Fibroblast of villous mesenchyme (primary cell): ENCODE measurements around the gene MCTP1. TPM values are rescaled to one million over a fixed set of nuclear protein-coding genes. Genes with fewer than 3 reads are reported as not detected.
"Not testable (repeated sequence)": the region's sequence is repeated elsewhere in the genome, so short reads cannot be mapped to it uniquely, and the experiment has no call there.

ENCODE experiments used
- DNase-seq: peaks from one replicate; pipeline ENCODE4 v3.0.0-alpha.2; 2010; ENCODE audit warnings: low read depth
- H3K4me3 ChIP-seq: 2 replicates; pipeline ENCODE4 v1.5.1; 2011; ENCODE audit warnings: low read depth, mild to moderate bottlenecking, low read length
- total RNA-seq: library from RNA; depleted of rRNA; stranded (reverse); fragments of >200 nt; gene quantifications from 2 replicates; pipeline ENCODE4 v1.2.3, GENCODE V29; 2012
- TF ChIP-seq, protein P1 (sequence below): IDR thresholded peaks from 2 replicates; pipeline ENCODE4 v1.5.1; 2012; ENCODE audit warnings: low read depth, mild to moderate bottlenecking, low read length; ENCODE audit not compliant: insufficient read depth

Gene MCTP1
- total RNA-seq, 1 donor, result 14.7 TPM

DNA sequence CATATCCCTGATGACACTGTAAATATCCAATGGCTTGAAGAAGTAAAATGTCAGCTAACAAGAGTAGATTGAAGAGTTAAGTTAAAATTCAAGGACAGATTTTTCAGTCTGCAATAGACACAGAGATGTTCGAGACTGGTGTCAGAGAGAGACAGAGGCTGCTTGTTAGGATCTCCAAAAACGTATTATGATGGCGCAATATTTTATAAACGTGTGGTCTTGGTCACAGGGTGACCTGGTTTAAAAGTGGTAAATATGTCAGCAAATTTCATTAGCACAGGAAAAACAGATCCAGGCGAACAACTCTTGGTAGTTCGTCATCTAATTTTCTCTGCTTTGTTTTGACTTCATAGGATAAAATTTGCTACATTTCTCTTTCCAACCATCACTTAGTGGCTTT is 317.4 kb downstream of the MCTP1 start:
- TF ChIP-seq, protein P1, sequence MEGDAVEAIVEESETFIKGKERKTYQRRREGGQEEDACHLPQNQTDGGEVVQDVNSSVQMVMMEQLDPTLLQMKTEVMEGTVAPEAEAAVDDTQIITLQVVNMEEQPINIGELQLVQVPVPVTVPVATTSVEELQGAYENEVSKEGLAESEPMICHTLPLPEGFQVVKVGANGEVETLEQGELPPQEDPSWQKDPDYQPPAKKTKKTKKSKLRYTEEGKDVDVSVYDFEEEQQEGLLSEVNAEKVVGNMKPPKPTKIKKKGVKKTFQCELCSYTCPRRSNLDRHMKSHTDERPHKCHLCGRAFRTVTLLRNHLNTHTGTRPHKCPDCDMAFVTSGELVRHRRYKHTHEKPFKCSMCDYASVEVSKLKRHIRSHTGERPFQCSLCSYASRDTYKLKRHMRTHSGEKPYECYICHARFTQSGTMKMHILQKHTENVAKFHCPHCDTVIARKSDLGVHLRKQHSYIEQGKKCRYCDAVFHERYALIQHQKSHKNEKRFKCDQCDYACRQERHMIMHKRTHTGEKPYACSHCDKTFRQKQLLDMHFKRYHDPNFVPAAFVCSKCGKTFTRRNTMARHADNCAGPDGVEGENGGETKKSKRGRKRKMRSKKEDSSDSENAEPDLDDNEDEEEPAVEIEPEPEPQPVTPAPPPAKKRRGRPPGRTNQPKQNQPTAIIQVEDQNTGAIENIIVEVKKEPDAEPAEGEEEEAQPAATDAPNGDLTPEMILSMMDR, result no peak
- H3K4me3 ChIP-seq, result no peak overlapping the region
- DNase-seq, result no peak

DNA sequence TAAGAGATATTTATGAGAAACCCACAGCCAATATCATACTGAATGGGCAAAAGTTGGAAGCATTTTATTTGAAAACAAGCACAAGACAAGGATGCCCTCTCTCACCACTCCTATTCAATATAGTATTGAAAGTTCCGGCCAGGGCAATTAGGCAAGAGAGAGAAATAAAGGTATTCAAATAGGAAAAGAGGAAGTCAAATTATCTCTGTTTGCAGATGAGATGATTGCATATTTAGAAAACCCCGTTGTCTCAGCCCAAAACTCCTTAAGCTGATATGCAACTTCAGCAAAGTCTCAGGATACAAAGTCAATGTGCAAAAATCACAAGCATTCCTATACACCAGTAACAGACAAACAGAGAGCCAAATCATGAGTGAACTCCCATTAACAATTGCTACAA is 325.6 kb downstream of the MCTP1 start:
- not testable (repeated sequence) for DNase-seq, H3K4me3 ChIP-seq

DNA sequence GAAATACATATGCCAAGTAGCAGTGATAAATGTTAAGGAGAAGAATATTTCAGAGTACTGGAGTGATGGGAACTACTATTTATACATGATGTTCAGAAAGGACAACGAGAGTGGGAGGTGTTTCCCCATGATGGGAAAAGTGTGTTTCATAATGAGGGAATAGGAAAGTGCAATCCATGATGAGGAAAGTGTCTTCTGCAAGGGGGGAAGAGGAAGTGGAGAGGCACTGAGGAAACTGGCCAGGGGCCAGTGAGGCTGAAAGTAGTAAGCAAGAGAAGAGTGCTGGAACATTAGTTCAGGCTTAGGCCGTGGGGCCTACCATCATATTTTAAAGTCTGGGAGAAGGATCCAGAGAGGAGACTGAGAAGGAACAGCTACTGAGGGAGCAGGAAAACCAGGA is 339.2 kb downstream of the MCTP1 start:
- DNase-seq, result no peak
- no peak overlapping the region for H3K4me3 ChIP-seq
- TF ChIP-seq, protein P1, result no peak

DNA sequence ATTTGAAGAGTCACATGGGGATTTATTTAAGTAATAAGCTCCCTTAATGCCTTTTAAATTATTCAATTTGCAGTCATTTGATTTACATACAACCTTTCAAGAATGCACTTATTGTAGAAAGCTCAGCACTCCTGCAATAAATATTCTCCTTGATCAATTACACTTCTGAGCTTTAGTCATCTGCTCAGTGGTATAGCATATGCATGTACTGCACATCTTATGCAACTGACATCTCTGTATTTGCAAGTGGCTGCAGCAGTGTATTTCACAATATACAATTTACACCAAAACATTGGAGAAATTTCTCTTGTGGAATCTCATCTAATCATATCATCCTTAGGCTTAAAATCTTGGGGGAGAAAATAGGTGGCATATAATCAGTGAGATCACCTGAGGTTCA is 340.7 kb downstream of the MCTP1 start:
- no peak overlapping the region for H3K4me3 ChIP-seq
- TF ChIP-seq, protein P1, result no peak
- DNase-seq, result no peak

DNA sequence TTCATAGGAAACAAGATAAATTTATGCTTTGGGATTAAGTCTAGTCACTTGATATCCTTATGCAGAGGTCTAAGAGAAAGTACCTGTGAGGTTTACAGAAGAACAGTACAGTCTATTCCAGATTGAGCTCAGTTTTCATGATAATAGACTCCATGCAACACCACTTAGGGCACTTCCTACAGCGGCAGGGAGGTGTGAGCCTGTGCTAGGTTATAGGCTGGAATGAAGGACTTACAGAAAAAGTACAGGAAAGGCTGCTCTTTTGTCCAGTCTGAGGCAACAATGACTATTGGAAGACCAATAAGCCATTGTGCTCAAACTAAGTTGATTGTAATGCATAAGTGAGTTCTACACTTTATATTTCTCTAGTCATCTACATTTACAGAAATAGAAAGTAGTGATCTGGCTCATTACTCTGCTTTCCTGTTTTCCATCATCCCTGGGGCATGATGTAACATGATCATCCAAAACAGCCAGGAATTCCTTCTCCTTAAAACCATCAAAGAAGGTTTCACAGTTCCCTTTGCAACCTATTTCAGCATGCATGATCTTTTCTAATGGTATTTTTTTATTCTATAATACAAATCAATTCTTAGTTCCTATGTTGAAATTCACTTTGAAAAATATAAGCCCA is 343.7 kb downstream of the MCTP1 start:
- TF ChIP-seq, protein P1, result no peak
- no peak overlapping the region for H3K4me3 ChIP-seq
- DNase-seq, result peak; percentile 6

DNA sequence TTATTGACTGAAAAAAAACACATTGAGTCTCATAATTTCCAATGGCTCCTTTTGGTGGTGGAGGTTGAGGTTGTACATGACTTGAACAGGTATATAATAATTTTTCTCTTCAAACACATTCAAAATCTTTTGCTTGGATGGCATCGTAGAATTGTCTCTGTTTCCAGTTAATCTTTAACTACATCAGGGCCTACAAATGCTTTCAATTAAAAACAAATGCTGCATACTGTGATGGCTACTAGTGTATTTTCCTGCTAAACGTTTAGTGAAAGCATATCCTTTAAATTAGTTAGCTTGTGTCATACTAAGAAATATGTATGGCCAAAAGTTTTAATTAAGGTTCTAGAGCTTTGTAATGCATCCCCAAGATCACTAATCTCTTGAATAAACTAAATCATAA is 352.6 kb downstream of the MCTP1 start:
- H3K4me3 ChIP-seq, result no peak overlapping the region
- TF ChIP-seq, protein P1, result no peak
- DNase-seq, result no peak

DNA sequence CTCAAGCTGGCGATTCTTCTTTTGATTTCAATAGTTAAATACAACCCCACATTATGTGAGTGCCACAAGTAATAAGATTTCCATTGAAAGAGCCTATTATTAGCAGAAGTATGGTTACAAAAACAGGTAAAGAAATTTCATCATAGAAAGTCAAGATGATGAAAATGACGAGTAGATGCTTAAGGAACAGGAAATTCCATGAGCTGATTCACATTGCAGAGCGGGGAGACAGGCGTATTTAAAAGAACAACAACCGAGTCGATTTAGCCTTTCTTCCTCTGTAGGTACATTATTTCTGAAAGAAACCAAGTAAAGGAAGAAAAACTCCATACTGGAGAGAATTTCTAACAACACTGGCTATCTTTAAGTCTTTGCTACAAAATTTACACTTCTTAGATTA is 356.0 kb downstream of the MCTP1 start:
- TF ChIP-seq, protein P1, result no peak
- no peak overlapping the region for H3K4me3 ChIP-seq
- no peak for DNase-seq

DNA sequence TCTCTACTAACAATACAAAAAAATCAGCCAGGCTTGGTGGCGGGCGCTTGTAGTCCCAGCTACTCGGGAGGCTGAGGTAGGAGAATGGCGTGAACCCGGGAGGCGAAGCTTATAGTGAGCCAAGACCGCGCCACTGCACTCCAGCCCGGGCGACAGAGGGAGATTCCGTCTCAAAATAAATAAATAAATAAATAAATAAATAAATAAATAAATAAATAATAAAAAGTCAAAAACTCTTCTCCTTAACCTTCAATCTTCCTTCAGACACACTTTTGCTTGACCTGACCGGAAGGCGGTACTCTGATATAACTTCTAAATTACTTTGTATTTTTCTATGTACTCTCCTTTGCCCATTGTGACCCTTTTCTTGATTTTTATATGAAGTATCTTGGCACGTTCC is 364.3 kb downstream of the MCTP1 start:
- DNase-seq, result no peak
- TF ChIP-seq, protein P1, result no peak
- H3K4me3 ChIP-seq, result no peak overlapping the region
